HG03571 (cell line): ENCODE measurements around the gene MTMR6.

ENCODE experiments used
- ATAC-seq: cut with Tn5 transposase; IDR thresholded peaks from one replicate; pipeline ENCODE4 v1.9.1; 2021; ENCODE audit not compliant: unreplicated experiment

The MTMR6 gene

GRCh38 chr13:25222740-25223139, 64.5 kb downstream of the MTMR6 start:
- no peak for ATAC-seq

GRCh38 chr13:25218019-25218418, 69.3 kb downstream of the MTMR6 start:
- no peak for ATAC-seq

- ATAC-seq = no peak
Observed at GRCh38 chr13:25217023-25217885, 70.0 kb downstream of the MTMR6 start.

- no peak for ATAC-seq
Observed at GRCh38 chr13:25215253-25215575, 72.1 kb downstream of the MTMR6 start.

- no peak for ATAC-seq
Observed at GRCh38 chr13:25214491-25215252, 72.6 kb downstream of the MTMR6 start.

GRCh38 chr13:25213715-25214114, 73.6 kb downstream of the MTMR6 start:
- ATAC-seq = no peak

GRCh38 chr13:25210842-25211569, 76.3 kb downstream of the MTMR6 start:
- ATAC-seq = no peak

- no peak for ATAC-seq
Observed at GRCh38 chr13:25207291-25207810, 79.9 kb downstream of the MTMR6 start.

GRCh38 chr13:25204863-25205262, 82.4 kb downstream of the MTMR6 start:
- no peak for ATAC-seq

GRCh38 chr13:25203127-25203740, 84.1 kb downstream of the MTMR6 start:
- ATAC-seq = no peak

GRCh38 chr13:25200783-25201182, 86.5 kb downstream of the MTMR6 start:
- no peak for ATAC-seq

GRCh38 chr13:25198647-25199046, 88.6 kb downstream of the MTMR6 start:
- no peak for ATAC-seq

- ATAC-seq = no peak
Observed at GRCh38 chr13:25196971-25197370, 90.3 kb downstream of the MTMR6 start.
